Prostate gland (tissue), 2 donors: Measurements from ENCODE around the gene ADH1B. TPM values are rescaled to one million over a fixed set of nuclear protein-coding genes. Genes with fewer than 3 reads are reported as not detected.

Source experiments
- DNase-seq: peaks from one replicate; pipeline ENCODE4 v3.0.0-alpha.2; 2019; ENCODE audit warnings: low spot score
- H3K27ac ChIP-seq, 2 donors: fragments of 200-600 bp; sonication (generic); 2 replicates each; pipeline ENCODE4 v1.5.1; 2017 to 2019
- H3K27me3 ChIP-seq: fragments of 200-600 bp; sonication (generic); replicated peaks from 2 replicates; pipeline ENCODE4 v1.5.1; 2019; ENCODE audit not compliant: insufficient read depth
- H3K36me3 ChIP-seq, 2 donors: fragments of 200-600 bp; sonication (generic); 1 replicate in 1 of 2; 2 replicates in 1 of 2; pipeline versions ENCODE4 v1.5.1 to v1.8.1; 2017 to 2019
- H3K4me1 ChIP-seq: fragments of 200-600 bp; sonication (generic); replicated peaks from 2 replicates; pipeline ENCODE4 v1.5.1; 2019
- H3K4me3 ChIP-seq, 2 donors: fragments of 200-600 bp; sonication (generic); 2 replicates each; pipeline ENCODE4 v1.5.1; 2017 to 2019
- H3K9me3 ChIP-seq: fragments of 200-600 bp; sonication (generic); 2 replicates; pipeline ENCODE4 v1.5.1; 2017
- CTCF ChIP-seq, 4 experiments: fragments of 200-600 bp in 2 of 4; fragments of 450-650 bp in 2 of 4; sonication (generic) in 2 of 4; IDR thresholded peaks; 1 replicate in 3 of 4; 2 replicates in 1 of 4; pipeline ENCODE4 v1.5.1; 2016 to 2019; ENCODE audit warnings: antibody characterized with exemption in 4 of 4, mild to moderate bottlenecking in 2 of 4, moderate library complexity in 2 of 4
- POLR2A ChIP-seq: fragments of 450-650 bp; IDR thresholded peaks from one replicate; pipeline ENCODE4 v1.6.1; 2016; ENCODE audit warnings: antibody characterized with exemption, mild to moderate bottlenecking
- POLR2AphosphoS5 ChIP-seq: sonication (generic); formaldehyde crosslinking; IDR thresholded peaks from one replicate; pipeline ENCODE4 v1.6.1; 2017; ENCODE audit warnings: antibody characterized with exemption
- WGBS: methylation state at CpG from one replicate; pipeline ENCODE4 v1.1.5; 2018; 5-methylcytosine and 5-hydroxymethylcytosine counted together
- intact Hi-C: fragments of 100-400 bp; cut with DNase I; formaldehyde crosslinking; loops from one replicate; pipeline ENCODE4 v1.14.2; 2022
- total RNA-seq, 2 donors: library from RNA; depleted of rRNA; stranded (reverse); fragments of >200 nt; gene quantifications; one replicate each; pipeline ENCODE4 v1.1.0, GENCODE V29; 2016

Gene ADH1B
- total RNA-seq, 2 donors from 2014 or later = 12.8 to 17.3 TPM

GRCh38 chr4:99276417-99276816, 44.8 kb downstream of the ADH1B start:
- H3K4me3 ChIP-seq = no peak overlapping the region

GRCh38 chr4:99275885-99276284, 45.3 kb downstream of the ADH1B start:
- no peak overlapping the region for H3K4me3 ChIP-seq
- no peak overlapping the region for H3K27ac ChIP-seq
- H3K9me3 ChIP-seq = no peaks in the 10 kb centered on the region
- WGBS = 96% methylated on average over 3 of the region's 3 CpGs
- H3K27me3 ChIP-seq = no peaks in the 10 kb centered on the region
- H3K4me1 ChIP-seq = no peaks in the 10 kb centered on the region
- intact Hi-C loops = no loop called here
- TF ChIP-seq CTCF (IDR thresholded peaks at IDR 0.05) (no peak), POLR2AphosphoS5 (no peak), POLR2A (no peak)
- DNase-seq = no peak
- H3K36me3 ChIP-seq = no peaks in the 10 kb centered on the region

More at GRCh38 chr4:99276417-99276816, 44.8 kb downstream of the ADH1B start:
- Histone ChIP-seq H3K4me1 (no peaks in the 10 kb centered on the region), H3K36me3 (no peaks in the 10 kb centered on the region), H3K9me3 (no peaks in the 10 kb centered on the region), H3K27me3 (no peaks in the 10 kb centered on the region), H3K27ac (no peak overlapping the region)
- intact Hi-C loops = no loop called here
- TF ChIP-seq CTCF (IDR thresholded peaks at IDR 0.05) = no peak
- TF ChIP-seq POLR2AphosphoS5 = no peak
- TF ChIP-seq POLR2A = no peak
- DNase-seq = no peak
- 79% methylated on average over 2 of the region's 2 CpGs for WGBS

- Histone ChIP-seq H3K36me3 (no peaks in the 10 kb centered on the region), H3K4me1 (no peaks in the 10 kb centered on the region), H3K4me3 (no peak overlapping the region), H3K27me3 (no peaks in the 10 kb centered on the region), H3K9me3 (no peaks in the 10 kb centered on the region), H3K27ac (no peak overlapping the region)
- no peak for DNase-seq
- intact Hi-C loops = no loop called here
- TF ChIP-seq POLR2AphosphoS5 = no peak
- no peak for TF ChIP-seq POLR2A
- no peak for TF ChIP-seq CTCF (IDR thresholded peaks at IDR 0.05)
- 92% methylated on average over 5 of the region's 5 CpGs for WGBS
Measured at GRCh38 chr4:99275050-99275449, 46.2 kb downstream of the ADH1B start.

GRCh38 chr4:99273704-99274103, 47.5 kb downstream of the ADH1B start:
- TF ChIP-seq CTCF (IDR thresholded peaks at IDR 0.05) (no peak), POLR2AphosphoS5 (no peak), POLR2A (no peak)
- no peaks in the 10 kb centered on the region for H3K36me3 ChIP-seq
- 77% methylated on average over 2 of the region's 2 CpGs for WGBS

GRCh38 chr4:99264927-99265326, 56.3 kb downstream of the ADH1B start:
- DNase-seq = no peak
- TF ChIP-seq POLR2AphosphoS5 (no peak), CTCF (IDR thresholded peaks at IDR 0.05) (no peak), POLR2A (no peak)
- no peak overlapping the region for H3K27ac ChIP-seq
- H3K36me3 ChIP-seq = no peaks in the 10 kb centered on the region
- intact Hi-C loops = no loop called here
- H3K9me3 ChIP-seq = no peaks in the 10 kb centered on the region
- H3K4me1 ChIP-seq = no peaks in the 10 kb centered on the region
- H3K4me3 ChIP-seq = no peak overlapping the region
- H3K27me3 ChIP-seq = no peaks in the 10 kb centered on the region

More at GRCh38 chr4:99273704-99274103, 47.5 kb downstream of the ADH1B start:
- Histone ChIP-seq H3K4me3 (no peak overlapping the region), H3K4me1 (no peaks in the 10 kb centered on the region), H3K27ac (no peak overlapping the region), H3K9me3 (no peaks in the 10 kb centered on the region), H3K27me3 (no peaks in the 10 kb centered on the region)
- no peak for DNase-seq
- intact Hi-C loops = no loop called here

Other genes starting within 250 kb of the ADH1B start
- 100 to 1,000 TPM; 127 to 149 TPM for gene ADH5, start 232.6 kb downstream of the ADH1B start, total RNA-seq
- not detected for gene ADH4, start 177.1 kb downstream of the ADH1B start, total RNA-seq
- not detected for gene ADH6, start 102.2 kb downstream of the ADH1B start, total RNA-seq
- gene ADH1A, start 30.4 kb downstream of the ADH1B start, total RNA-seq = under 1 TPM in 1 of 2 donors, not detected in 1; 0.40 TPM
- gene ADH1C, start 31.3 kb upstream of the ADH1B start, total RNA-seq = 10 to 100 TPM in 1 of 2 donors, 1 to 10 TPM in 1; 1.7 to 14.5 TPM
- under 1 TPM in 1 of 2 donors, not detected in 1; 0.64 TPM for gene ADH7, start 113.9 kb upstream of the ADH1B start, total RNA-seq
- gene C4orf17, start 189.6 kb upstream of the ADH1B start, total RNA-seq = 1 to 10 TPM in 1 of 2 donors, not detected in 1; 2.0 TPM
- 1 to 10 TPM; 7.2 to 8.0 TPM for gene TRMT10A, start 242.6 kb upstream of the ADH1B start, total RNA-seq